GM18499 (cell line): ENCODE measurements around the gene RRP9.
"Not testable (repeated sequence)": the region's sequence is repeated elsewhere in the genome, so short reads cannot be mapped to it uniquely, and the experiment has no call there.

ENCODE experiments used
- ATAC-seq: cut with Tn5 transposase; IDR thresholded peaks from one replicate; pipeline ENCODE4 v1.9.1; 2021; ENCODE audit warnings: moderate number of reproducible peaks; ENCODE audit not compliant: insufficient read depth, unreplicated experiment

Gene RRP9

DNA sequence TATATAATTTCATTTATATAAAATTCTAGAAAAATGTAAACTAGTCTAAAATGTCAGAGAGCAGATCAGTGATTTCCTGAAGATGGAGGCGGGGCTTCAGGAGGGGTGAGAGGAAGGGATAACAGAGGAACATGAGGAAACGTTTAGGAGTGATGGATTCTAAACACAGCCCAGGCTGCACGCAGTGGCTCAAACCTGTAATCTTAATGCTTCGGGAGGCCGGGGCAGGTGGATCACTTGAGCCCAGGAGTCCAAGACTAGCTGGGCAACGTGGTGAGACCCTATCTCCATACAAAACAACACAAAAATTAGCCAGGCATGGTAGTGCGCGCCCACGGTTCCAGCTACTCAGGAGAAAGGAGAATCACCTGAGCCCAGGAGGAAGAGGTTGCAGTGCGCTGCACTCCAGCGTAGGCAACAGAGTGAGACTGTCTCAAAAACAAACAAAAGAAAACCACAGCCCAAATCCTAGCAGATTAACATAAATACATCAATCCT, 20.6 kb downstream of the RRP9 start:
- no peak for ATAC-seq

DNA sequence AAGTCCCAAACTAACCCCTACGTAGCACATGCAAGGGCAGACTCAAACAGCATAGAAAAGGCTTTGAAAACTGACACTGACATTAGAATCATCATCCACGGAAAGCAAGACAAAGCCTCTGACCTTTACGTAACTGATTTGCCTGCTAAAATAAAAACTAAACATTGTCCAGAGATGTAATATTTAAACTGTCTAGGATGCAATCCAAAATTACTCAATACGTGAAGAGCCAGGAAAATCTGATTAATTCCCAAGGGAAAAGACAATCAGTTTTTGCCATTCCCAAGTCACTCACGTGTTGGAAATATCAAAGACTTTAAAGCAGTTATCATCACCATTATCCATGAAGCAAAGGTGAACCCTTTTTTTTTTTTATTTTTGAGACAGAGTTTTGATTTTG, 25.3 kb downstream of the RRP9 start:
- no peak for ATAC-seq

DNA sequence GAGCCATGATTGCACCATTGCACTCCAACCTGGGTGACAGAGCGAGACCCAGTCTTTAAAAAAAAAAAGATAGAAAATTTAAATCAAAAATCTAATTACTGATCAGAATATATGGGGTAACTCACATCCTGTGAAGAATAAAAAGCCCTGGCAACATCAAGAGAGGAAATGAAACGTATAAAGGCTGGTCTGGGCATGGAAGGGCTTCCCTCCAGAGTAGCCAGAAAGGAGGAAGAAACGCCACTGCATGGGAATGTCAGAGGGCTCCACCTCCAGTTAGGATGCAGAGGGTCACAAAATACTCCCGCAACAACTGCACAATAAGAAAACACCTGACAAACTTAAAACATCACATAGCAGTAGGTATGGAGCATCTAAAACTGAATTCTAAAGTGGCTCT, 33.7 kb downstream of the RRP9 start:
- no peak for ATAC-seq

DNA sequence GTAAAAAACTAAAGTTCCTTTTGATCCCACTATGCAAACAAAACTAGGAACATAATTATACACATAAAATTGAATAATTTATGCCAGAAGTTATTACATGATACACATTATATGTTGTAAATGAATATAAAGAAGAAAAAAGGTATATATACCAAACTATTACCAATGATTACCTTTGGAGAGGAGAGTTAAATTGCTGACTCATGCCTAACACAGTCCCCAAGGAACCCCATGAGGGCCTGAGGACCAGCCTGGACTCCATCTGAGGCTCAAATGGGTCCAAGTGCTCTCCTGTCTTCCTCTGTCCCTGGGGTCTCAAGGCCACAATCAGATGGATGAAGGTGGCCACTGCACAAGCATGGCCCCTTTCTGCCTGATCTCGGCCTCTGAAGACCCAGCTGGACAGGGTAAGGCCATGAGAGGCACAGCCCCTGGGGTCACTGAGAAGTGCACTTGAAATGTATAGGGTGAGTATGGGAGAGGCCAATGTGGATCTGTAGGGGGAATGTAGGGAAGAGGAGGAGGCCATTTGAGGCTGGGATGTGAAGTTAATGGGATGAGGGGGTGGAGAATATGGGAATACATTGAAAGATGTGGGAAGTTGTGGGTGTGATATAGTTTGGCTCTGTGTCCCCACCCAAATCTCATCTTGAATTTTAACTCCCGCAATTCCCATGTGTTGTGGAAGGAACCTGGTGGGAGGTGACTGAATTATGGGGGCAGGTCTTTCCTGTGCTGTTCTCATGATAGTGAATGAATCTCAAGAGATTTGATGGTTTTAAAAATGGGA, 37.5 kb downstream of the RRP9 start:
- no peak for ATAC-seq

DNA sequence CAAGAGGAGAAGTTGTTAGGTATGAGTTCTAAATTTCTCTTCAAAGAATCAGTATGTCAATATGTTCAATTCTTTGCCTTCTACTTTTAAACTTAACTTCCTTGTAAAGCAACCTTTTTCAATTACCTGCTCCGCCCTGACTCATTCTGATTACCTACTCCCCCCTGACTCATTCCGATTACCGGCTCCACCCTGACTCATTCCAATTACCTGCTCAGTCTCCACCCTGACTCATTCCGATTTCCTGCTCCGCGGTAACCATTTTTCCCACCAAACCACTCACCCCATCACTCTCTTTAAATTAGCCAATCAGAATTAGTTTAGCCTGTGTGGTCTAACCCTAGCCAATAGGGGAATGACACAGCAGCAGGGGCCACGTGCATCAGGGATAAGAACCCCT, 39.3 kb downstream of the RRP9 start:
- ATAC-seq, result not testable (repeated sequence)

DNA sequence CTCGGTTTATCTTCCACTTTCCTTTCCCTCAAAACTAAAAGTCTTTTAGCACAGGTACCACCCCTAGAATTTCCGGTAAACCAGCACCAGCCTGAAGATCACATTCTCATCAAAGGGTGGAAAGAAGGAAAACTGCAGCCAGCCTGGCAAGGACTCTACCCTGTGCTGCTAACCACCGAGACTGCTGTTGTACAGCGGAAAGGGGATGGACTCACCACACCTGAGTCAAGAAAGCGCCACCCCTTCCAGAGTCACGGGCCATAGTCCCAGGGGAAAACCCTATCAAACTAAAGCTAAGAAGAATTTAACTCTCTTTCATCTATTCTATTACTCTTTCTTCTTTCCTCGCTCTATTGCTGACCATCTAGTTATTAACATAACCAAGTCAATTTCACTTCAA, 41.7 kb downstream of the RRP9 start:
- not testable (repeated sequence) for ATAC-seq

DNA sequence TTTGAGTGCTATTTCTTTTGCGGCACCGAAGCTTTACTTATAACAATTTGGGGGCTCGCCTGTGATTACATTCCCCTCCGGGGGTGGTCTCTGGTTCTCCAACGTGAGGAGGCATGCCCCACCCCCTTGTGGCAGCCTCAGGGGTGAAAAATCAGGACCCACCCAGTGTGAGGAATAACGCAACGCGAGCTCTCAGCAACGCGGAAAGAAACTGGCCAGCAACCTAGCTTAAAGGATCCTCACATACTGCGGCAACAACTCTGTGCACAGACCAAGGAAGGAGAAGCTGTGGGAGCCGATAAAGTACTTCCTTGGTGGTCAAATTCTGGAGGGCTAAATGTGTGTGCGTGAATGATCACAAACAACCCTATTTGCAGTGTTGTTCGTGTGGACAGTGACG, 44.3 kb downstream of the RRP9 start:
- ATAC-seq, result no peak

DNA sequence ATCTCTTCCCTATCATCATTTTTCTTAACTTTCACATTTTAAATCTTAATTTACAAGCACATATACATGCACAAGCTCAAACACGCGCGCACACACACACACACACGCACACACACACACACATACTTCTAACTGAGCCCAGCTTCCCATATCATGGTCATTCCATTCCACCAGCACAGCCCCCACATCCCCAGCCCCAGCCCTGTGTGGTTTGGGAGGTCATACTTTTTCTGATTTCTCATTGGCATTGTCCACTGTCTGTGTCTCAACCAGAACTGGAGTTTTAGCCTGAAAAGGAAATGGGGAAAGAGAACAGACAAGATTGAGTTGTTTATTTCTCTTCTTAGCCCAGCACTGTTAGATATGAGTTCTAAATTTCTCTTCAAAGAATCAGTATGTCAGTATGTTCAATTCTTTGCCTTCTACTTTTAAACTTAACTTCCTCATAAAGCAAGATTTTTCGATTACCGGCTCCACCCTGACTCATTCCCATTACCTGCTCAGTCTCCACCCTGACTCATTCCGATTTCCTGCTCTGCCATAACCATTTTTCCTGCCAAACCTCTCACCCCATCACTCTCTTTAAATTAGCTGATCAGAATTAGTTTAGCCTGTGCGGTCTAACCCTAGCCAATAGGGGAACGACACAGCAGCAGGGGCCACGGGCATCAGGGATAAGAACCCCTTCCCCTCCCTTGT, 44.9 kb downstream of the RRP9 start:
- no peak for ATAC-seq

DNA sequence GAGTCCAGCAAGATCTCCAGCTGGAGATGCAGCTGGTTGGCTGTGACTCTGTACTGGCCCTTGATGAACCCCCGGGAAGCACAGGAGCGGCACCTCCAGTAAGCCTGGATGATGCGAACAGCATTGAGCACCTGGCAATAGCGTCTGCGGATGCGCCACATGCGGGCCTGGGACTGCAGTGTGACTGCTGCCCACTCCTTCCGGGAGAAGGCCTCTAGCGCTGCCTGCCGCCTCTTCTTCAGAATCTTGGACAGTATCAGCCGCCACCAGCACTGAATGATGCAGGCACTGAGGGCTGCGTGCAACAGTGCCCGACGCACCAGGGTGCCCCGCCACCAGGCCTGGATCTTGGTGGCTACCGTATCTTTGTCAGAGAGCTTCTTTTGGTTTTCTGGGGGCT, 46.8 kb downstream of the RRP9 start:
- no peak for ATAC-seq

DNA sequence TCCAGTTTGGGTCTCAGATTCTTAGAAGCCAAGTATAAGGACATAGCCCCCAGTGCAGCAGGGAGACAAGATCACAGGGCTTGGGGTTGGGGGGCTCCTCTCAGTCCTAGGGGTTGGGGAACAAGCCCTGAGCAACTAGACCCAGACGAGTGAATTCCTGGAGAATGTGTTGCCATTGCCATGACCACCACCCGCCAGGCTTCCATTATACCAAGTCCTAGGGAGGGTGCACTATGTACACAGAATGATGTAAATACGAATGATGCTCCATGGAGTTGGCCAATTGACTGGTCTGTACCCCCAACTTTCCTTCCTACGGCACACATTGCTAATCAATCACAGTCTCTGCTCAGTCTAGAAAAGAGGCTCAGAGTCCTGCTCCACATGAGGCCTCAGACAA, 47.3 kb downstream of the RRP9 start:
- ATAC-seq, result no peak

DNA sequence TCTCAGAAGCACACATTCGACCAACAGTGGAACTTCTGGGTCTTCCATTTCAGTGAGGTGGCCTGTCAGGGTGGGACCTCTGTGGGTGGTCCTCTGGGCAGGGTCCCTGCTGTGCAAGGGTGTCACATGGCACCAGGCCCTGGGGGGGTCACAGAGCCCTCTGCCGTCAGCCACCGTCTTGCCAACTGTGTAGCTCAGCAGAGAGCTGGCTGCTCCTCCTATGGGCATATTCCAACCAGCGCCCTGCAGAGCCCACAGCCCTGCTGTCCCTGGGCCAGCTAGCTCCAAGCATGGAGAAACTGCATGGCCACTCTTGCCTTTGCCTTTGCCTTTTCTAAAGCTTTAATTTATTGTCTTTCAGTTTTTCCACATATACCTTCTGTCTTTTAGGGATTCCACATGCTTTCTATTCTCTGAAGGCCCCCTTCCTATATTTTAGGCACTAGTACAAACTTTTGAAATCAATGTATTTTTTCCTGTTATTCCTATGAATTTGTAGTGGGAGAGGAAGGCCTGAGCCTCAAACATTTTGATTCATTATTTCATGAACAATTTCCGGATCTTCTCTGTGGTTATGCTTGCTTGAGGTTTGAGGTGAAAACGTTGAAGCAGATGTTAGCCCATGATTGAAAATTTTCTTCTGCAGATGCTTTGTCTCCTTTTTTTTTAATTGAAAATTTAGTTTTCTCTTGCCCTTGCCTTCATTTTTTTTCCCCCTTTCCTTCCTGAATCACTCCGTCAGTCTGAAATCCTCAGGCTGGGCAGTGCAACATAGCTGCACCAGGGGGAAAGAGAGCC, 50.3 kb downstream of the RRP9 start:
- ATAC-seq, result no peak

DNA sequence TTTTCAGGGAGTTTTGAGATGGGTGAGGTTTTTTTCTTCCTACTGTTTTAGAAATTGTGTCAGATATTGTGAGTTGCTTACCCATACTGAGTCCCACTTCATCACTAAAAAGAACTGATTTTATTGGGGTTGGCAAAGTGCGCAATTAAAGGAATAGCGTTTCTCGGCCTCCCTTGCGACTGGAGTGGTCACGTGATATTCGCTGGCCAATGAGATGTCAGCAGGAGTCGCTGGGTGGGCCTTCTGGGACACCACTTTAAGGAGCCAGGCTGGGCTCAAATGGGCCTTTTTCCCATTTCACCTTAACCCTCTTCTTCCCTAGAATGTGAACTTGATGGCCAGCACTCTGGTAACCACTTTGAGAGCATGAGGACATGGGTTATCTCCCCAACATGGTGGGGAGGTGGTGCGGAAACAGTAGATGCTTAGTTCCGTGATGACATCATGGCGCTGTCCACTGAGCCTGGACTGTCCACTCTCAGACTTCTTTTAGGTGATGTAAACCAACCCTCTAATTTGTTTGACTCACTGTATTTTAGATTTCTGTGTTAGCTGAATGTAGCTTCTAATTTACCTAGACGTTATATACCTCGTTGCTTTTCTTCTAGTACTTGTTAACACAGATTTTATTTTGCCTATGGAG, 53.1 kb downstream of the RRP9 start:
- no peak for ATAC-seq

DNA sequence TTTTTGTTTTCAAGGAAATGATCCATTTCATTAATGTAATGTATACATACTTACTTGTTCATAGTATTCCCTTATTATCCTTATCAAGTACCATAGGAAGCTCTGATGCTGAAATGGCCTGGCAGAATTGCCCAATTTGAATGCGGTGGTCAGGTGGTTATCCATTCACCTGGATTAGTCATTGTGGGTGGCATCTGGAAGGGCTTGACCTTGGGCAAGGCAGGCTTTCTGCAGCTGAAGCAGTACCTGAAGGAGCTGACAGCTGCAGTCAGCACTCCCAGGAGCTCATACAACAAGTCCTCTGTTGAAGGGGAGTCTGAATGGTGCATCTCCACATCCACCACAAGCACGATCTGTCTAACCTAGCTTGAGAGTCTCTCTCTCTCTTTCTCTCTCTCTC, 54.1 kb downstream of the RRP9 start:
- ATAC-seq, result no peak

DNA sequence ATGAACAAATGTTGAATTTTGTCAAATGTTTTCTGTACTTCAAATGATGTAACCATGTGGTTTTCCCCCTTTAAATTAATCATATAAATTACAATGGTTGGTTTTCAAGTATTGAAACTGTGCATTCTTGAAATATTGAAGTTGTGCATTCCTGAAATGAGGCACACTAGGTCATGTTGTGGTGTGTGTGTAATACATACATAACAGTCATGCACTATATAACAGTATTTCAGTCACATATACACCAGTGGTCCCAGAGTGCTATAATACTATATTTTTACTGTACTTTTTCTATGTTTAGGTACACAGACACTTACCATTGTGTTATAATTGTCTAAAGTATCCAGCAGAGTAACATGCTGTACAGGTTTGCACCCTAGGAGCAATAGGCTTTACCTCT, 55.3 kb downstream of the RRP9 start:
- no peak for ATAC-seq
